ENCODE results near the gene PTPN23.
"Not testable (repeated sequence)": the region's sequence is repeated elsewhere in the genome, so short reads cannot be mapped to it uniquely, and the experiment has no call there.

The PTPN23 gene

GRCh38 chr3:47380601-47381316 lies at the start of gene PTPN23:
Gene PTPN23, plus strand, starts transcription at chr3:47381021. Its CDS starts 76 bp downstream, at chr3:47381097.
- DNase-seq = peak; percentile 98

GRCh38 chr3:47333907-47334306 lies 46.9 kb upstream of the PTPN23 start:
- no peak for DNase-seq

GRCh38 chr3:47337656-47338055 lies 43.2 kb upstream of the PTPN23 start:
- no peak for DNase-seq

DNA sequence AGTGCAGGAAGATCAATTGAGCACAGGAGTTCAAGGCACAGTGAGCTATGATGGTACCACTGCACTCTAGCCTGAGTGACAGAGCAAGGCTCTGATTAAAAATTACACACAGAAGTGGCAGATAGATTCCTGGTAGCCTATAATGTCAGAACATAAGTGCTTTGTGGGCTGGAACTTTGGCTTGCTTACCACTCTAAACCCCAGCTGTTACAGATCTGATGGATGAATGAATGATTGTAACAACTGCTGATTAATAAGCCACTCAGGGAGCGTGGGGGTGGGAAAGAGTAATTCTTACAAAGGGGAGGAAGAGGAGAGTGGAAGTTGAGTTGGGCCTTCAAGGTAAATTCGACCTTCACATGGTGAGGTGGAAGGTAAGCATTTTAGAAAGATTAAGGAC lies 40.9 kb upstream of the PTPN23 start:
- DNase-seq = no peak

DNA sequence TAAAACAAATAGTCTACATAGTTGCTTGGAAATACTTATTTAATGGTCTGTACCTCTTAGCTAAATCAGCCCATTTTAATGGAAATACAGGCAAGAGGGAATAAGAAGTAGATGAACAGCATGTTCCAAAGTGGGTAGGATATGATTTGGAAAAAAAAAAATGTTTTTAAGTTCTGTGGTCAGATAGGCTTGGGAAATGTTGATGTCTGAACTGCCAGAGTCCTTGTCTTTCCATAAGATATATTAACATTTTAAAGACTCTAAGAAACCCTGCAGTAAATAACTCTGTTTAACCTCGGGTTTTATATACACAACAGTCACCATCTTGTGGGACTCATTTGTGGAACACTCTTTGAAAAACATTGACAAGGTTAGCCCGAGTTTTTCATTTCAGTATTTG lies 40.0 kb upstream of the PTPN23 start:
- DNase-seq = no peak

- DNase-seq = no peak
Observed at GRCh38 chr3:47342151-47342550, 38.7 kb upstream of the PTPN23 start.

DNA sequence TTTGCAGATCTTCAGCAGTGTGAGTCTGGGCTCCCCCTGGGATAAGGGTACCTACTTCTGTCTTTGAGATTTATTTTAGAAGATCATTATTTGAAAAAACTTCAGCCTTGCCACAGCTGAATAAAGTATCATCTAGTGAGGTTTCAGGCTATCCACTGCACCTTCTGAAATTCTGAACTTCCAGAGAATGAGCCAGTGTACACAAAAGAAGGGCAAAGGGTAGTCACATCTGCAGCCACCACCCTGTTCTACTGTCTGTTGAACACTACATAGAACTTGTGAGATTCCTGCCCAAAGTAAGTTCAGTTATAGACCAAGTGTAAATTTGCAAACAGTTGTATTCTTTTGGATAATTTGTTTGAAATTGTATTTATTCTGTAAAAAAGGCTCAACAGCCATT lies 38.0 kb upstream of the PTPN23 start:
- DNase-seq = no peak

DNA sequence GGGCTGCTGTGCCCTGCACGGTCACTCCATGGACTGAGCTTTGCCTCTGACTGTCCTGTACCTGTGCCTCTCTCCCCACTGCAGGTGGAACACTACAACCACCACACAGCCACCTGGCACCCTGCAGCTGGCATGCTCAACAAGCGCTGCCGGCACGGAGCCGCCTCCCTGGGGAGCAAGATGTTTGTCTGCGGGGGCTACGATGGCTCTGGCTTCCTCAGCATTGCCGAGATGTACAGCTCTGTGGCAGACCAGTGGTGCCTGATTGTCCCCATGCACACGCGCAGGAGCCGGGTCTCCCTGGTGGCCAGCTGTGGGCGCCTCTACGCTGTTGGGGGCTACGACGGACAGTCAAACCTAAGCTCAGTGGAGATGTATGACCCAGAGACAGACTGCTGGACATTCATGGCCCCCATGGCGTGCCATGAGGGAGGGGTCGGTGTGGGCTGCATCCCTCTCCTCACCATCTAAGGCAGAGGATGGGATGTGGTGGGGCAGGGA lies 37.3 kb upstream of the PTPN23 start:
- no peak for DNase-seq

- no peak for DNase-seq
Observed at GRCh38 chr3:47344971-47345370, 35.9 kb upstream of the PTPN23 start.

GRCh38 chr3:47347217-47347801 lies 33.5 kb upstream of the PTPN23 start:
- DNase-seq = no peak

DNA sequence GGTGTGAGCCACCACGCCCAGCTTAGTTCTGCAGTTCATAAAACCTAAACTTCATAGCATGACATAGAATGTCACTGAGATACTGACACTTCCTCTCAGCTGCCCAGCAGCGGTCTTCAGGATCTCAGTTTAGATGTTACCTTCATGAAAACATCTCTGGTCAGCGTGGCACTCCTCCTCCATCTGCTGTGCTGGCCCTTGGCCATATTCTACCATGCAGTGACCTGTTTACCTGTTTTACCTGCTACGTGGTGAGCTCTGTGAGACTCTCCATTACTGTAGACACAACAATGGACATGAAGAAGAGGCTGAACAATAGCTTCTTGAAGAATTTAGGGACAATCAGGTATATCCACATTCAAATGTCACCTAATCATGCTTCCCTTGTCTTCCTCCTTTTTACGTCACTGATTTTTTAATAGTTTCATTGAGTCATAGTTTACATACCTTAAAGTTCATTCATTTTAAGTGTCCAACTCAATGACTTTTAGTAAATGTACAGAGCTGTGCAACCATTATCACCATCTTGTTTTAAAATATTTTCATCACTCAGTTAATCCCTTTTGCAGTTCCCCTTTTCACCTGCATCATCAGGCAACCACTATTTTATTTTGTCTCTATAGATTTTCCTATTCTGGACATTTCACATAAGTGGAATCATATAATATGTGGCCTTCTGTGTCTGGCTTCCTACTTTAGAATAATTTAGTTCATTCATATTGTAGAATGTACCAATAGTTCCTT lies 32.2 kb upstream of the PTPN23 start:
- DNase-seq = no peak

GRCh38 chr3:47355010-47355409 lies 25.8 kb upstream of the PTPN23 start:
- no peak for DNase-seq

DNA sequence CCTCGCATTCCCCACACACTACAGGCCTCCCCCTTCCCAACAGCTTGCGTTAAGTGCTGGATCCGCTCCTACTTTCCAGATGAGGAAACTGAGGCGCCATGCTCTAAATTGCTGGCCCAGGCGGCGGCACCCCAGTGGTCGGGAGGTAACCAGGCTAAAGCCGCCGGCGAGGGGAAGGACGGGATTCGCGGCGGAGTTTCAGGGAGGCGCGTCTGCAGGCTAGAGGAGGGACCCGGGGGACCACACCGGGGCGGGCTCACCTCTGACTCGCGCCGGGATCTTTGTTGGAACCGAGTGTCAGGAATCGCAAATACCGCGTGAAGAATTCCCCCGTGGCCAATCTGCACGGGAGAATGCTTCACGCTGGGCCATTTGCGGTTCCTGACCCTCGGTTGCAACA lies 24.6 kb upstream of the PTPN23 start:
- DNase-seq = no peak

DNA sequence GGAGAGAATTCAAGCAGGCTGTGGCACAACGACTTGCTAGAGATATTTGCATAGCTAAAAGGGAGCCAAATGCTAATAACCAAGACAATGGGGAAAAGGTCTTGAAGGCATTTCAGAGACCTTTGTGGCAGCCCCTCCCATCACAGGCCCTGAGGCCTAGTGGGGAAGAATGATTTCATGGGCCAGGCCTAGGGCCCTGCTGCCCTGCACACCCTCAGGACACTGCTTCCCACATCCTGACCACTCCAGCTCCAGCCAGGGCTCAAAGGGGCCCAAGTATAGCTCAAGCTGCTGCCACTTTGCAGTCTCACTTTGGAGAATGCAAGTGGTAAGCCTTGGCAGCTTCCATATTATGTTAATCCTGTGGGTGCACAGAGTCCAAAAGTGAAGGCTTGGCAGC lies 21.5 kb upstream of the PTPN23 start:
- no peak for DNase-seq

- DNase-seq = not testable (repeated sequence)
Observed at GRCh38 chr3:47360110-47360517, 20.7 kb upstream of the PTPN23 start.

DNA sequence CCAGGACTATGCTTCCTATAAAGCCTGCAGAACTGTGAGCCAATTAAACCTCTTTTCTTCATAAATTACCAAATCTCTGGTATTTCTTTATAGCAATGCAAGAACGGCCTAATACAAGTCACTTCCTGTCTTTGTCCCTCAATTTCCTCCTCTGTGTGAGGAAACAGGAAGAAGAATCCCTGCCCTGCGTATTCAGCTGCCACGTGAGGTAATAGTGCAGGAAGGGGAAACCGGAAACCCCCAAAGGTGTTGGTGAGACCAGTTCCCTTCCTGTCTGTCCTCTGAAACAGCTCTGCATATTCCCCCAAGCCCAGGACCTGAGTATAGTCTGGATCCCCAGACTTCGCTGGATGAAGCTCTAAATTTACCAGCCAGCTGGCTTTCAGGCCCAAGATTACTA lies 18.1 kb upstream of the PTPN23 start:
- DNase-seq = no peak

- DNase-seq = no peak
Observed at GRCh38 chr3:47365213-47366153, 15.3 kb upstream of the PTPN23 start.

- DNase-seq = no peak
Observed at GRCh38 chr3:47366833-47367232, 14.0 kb upstream of the PTPN23 start.

GRCh38 chr3:47367631-47368030 lies 13.2 kb upstream of the PTPN23 start:
- DNase-seq = no peak

DNA sequence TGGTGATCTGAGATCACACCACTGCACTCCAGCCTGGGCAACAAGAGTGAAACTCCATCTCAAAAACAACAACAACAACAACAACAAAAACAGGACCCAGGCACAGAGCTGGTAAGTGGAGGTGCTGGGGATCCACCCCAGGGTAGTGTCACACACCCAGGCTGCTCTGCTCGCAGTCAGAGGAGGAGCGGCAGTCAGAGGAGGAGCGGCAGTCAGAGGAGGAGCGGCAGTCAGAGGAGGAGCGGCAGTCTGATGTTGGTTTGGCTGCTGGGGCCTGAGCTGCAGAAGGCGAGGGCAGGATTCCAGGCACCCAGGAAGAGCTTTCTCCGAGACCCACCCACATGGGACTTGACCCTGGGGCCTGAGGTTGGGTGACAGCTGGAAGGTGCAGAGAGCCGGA lies 10.8 kb upstream of the PTPN23 start:
- not testable (repeated sequence) for DNase-seq

GRCh38 chr3:47370887-47371697 lies 9.7 kb upstream of the PTPN23 start:
- peak; percentile 27 for DNase-seq

DNA sequence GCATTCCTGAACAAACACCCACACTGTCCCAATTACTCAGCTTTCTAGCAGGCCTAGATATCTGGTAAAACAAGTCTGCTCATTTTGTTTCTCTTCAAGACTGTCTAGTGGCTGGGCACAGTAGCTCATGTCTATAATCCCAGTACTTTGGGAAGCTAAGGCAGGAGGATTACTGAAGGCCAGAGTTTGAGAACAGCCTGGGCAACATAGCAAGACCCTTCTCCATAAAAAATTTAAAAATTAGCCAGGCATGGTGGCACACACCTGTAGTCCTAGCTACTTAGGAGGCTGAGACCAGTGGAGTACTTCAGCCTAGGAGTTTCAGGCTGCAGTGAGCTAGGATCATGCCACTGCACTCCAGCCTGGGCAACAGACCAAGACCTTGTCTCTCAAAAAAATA lies 6.2 kb upstream of the PTPN23 start:
- no peak for DNase-seq
